SHP77 treated with DMSO at 0.1 percent for 48 hours (cell line): ENCODE measurements around the gene GLI3.

ENCODE experiments used
- DNase-seq: peaks from one replicate; lab custom pipeline; 2025; lab: John Stamatoyannopoulos, UW

GLI3 gene

DNA sequence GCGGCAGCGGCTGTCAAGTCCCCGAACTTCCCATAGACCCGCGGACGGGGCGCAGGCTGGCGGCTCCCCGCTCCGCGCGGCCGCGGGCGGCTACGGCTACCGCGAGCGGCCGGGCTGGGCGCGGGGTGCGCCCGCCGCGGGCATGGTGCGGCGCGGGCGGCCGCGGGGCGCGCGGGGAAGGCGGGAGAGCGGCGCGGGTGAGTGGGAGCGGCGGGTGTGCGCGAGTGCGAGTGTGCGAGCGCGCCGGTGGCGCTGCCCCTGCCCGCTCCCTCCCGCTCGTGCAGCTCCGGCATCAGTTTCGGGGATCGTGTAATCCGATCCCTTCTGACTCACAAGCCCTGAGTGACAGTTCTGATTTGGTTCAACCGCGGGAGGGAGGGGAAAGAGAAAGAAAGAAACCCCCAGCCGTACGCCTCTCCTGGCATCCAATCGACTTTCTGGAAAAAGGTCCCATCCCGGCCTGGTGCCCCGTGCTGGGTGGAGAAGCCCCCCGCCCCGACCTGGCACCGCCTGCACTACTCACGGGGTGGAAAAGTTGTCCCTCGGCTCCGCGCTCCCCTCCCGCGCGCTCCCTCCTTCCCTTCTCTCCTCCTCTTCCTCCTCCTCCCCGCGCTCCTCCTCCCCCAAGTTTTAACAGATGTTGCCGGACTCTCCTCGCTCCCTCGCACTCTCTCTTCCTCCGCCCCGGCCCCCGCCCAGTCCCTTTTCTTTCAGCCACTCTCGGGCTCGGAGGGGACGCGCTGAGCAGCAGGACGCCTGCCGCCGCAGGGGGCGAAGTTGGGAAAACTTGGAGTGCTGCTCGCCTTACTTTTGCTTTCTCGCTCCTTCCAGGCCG is at the start of gene GLI3:
Gene GLI3, minus strand, starts transcription at position 234 of the 835 bp plus-strand sequence. CDS start 13,956 bp downstream, outside the sequence.
- DNase-seq, result no peak

DNA sequence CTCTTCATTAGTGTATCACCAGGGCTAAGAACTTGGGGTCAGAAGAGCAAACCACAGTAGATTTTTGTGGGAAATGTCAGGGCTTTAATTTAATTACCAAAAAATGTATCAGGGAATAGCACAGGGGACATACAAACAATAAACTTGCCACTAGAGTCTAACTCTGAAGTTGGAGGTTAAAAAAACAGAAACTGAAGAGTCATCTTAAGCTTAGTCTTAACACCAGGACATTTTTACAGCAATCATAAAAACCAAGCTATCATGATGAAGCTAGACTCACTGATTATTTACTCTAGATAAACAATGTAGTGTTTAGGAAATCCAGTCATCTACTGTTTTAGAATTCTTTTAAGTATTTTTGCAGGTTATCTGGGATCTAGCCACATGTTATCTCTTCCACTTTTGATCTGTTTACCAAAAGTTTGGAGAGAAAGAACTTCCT is 48.4 kb upstream of the GLI3 start:
- no peak for DNase-seq

DNA sequence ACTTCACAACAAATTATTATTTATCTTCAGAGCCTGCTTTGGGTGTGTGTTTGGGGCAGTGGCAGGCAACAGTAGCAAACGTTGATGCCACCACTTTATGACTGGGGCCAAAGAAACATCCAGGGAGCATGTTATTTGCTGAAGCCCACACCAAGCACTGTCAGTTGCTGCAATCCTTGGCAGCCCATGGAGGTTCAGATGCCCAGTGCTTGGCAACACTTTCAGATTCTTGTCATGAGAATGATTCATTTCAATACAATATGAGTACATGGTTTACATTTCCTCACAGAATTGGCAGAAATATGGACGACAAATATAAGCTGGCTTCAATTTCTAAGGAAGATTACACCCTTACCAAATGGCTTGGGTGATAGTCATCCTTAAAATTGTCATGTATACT is 46.5 kb upstream of the GLI3 start:
- DNase-seq, result no peak

- DNase-seq, result no peak
Observed at GRCh38 chr7:42278344-42278743, 41.3 kb upstream of the GLI3 start.

GRCh38 chr7:42274053-42274452 is 37.0 kb upstream of the GLI3 start:
- no peak for DNase-seq

DNA sequence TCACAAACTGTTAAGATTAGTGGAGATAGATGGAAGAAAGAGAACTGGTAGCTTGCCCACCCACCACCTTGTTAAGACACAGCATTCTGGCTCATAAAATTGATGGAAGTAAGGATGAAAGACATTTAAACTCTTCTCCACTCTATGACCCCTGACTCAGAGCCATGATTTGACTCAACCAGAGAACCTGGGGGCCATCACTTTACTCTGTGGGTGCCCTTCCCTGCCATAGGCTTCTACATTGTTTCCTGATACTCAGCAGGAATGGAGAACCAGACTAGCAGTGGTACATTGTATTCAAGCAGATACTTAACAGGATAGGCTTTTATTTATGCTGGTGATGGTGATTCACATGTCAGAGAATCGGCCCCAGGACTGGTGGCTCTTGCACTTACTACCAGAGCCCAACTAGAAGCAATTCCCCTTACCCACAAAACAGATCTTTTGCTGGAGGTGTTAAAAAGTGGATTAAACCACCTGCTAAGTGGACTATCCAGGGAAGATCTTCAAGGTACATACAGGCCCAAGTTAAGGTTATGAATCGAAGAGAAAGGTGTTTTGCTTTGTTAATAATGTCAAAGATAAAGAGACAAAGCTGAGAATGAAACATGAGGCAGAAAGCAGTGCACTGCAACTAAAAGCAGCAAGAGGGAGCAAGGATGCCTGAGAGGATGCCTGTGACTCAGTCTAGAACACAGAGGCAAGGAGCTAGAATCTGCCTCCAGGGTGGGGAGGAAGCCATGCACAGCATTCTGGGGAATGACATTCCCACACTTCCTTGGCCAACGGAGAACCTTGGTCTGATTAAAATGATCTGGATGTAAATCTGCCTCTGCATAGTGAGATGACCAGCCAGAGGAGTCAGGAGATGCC is 36.0 kb upstream of the GLI3 start:
- DNase-seq, result no peak

GRCh38 chr7:42269161-42269560 is 32.2 kb upstream of the GLI3 start:
- no peak for DNase-seq

- DNase-seq, result no peak
Observed at GRCh38 chr7:42264702-42265101, 27.7 kb upstream of the GLI3 start.

DNA sequence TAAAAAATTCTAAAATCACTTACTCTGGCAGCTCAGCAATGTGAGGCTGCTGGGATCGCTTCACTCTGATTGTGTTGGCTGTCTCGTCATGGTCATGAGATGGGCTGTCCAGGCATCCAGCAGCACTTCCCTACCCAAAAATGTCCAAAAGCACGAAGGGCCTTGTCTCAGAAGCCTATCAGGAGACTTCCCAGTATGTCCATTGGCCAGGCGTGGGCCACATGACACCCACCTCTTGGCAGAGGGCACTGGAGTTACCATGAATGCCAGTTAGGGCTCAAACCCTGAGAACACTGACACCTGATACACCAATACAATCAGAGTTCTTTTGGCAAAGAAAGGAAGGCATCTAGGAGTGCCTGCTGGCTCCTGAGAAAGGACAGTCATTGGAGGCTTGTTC is 27.0 kb upstream of the GLI3 start:
- DNase-seq, result no peak

DNA sequence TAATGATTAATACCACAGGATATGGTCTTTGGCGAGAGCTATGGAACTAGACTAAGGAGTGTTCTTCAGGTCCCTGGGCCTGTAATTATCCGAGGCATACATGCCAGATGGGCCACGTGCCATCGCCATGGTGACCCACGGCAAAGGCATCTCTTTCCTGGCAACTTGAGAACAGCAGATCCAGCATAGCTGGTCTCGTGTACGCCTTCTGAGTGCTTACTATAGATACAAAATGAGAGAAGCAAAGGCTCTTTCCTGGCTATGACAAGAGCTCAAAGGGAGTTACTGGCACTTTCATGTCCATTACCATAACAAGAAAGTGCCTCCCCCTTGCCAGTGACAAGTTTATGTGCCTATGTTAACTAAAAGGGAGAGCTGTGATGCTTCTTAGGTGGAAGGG is 26.0 kb upstream of the GLI3 start:
- no peak for DNase-seq

GRCh38 chr7:42254217-42254616 is 17.2 kb upstream of the GLI3 start:
- no peak for DNase-seq

GRCh38 chr7:42253316-42253715 is 16.3 kb upstream of the GLI3 start:
- DNase-seq, result no peak

DNA sequence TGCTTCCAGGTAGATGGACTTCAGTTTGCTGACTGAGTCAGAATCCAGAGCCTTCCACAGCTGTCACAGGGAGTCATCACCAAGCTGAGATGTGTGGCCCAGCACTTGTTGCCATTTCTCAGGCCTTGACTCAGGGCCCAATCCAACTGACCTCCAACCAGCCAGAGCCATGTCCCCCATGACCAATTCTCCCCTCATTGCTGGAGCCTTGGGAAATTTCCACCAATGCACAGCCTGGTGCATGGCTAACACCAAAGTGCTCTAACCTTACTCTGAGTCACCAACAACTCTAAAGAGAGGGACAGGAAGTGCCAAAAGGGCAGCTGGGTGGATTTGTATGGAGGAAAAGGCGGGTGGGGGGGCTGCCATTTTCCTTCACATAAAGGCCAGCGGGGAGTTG is 13.4 kb upstream of the GLI3 start:
- DNase-seq, result no peak

DNA sequence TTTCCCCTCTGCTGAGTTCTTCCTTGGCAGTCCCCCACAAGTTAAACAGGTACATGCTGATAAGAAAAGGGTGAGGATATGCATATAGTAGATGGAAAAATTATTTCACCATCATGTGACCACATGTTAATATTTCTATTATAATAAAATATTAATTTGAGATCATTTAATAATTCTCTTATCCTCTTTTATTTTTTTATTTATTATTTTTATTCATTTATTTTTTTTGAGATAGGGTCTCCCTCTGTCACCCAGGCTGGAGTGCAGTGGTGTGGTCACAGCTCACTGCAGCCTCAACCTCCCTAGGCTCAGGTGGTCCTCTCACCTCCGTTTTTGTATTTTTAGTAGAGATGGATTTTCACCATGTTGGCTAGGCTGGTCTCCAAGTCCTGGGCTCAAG is 11.6 kb upstream of the GLI3 start:
- no peak for DNase-seq

- DNase-seq, result no peak
Observed at GRCh38 chr7:42247301-42247700, 10.3 kb upstream of the GLI3 start.

GRCh38 chr7:42244828-42245227 is 7.8 kb upstream of the GLI3 start:
- no peak for DNase-seq

GRCh38 chr7:42242381-42242780 is 5.4 kb upstream of the GLI3 start:
- no peak for DNase-seq

- DNase-seq, result no peak
Observed at GRCh38 chr7:42241424-42241823, 4.4 kb upstream of the GLI3 start.

DNA sequence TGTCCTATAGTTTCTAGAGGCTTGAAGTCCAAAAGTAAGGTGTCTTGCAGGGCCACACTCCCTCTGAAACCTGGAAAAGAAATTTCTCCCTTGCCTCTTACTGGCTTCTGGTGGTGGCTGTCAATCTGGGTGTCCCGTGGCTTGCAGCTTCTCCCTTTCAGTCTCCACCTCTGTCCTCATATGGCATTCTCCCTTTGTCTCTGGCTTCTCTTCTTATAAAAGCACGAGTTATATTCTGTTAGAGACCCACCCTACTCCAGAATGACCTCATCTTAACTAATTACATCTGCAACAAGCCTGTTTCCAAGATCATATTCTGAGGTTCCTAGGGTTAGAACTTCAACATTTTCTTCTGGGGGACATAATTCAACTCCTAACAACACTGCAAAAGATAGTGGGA is 3.4 kb upstream of the GLI3 start:
- DNase-seq, result no peak

DNA sequence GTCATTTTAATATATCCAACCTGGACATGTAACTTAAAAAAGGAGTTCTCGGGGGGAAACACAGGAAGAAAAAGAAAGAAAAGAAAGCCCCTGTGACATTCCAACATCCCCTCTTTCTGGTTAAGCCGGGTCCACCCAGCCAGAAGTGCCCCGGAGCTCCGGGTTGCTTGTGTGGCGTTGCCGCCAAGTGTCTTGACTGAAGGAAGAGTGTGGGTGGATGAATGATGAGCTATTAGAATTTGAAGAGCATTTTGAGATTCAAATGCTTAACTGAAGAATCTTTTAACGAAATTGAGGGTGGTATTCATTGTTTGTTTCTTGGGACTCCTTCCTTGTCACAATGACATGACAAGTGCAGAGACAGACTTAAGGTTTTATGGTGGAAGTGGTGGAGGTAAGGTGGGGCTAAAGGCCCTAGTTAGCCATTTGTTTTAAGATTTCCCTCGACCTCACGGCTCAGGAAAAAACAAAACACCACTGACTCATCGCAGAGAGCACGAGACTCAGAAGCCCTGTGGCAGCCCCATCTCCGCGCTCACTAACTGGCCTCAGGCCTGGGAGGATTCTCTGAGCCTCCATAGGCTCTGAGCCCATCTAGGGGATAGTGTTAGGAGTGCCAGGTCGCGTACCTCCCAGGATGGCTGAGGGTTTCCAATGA is 1.8 kb upstream of the GLI3 start:
- no peak for DNase-seq

GRCh38 chr7:42237811-42238541 is 967 bp upstream of the GLI3 start:
- no peak for DNase-seq
